ENCODE results near the gene GNAS-AS1.

The GNAS-AS1 gene

GRCh38 chr20:58882704-58883089 is 32.0 kb upstream of the GNAS-AS1 start:
- no peak for DNase-seq (ENCODE audit: low read depth)
- no peak overlapping the region for H3K4me3 ChIP-seq (ENCODE audit: low read depth, low read length)
- TF ChIP-seq POLR2A (IDR thresholded peaks at IDR 0.05; ENCODE audit: extremely low read depth, insufficient read length) (no peak), CTCF (IDR thresholded peaks at IDR 0.05; ENCODE audit: low read depth, low read length) (no peak), MAX (IDR thresholded peaks at IDR 0.05; ENCODE audit: low read depth, low read length) (no peak), MYC (IDR thresholded peaks at IDR 0.05; ENCODE audit: low read depth, low read length) (no peak)

GRCh38 chr20:58880994-58881752 is 30.5 kb upstream of the GNAS-AS1 start:
- H3K4me3 ChIP-seq (ENCODE audit: low read depth, low read length), result no peak overlapping the region
- peak; percentile 30 for DNase-seq (ENCODE audit: low read depth)
- peak; percentile 38 for TF ChIP-seq CTCF (IDR thresholded peaks at IDR 0.05; ENCODE audit: low read depth, low read length)
- no peak for TF ChIP-seq POLR2A (IDR thresholded peaks at IDR 0.05; ENCODE audit: extremely low read depth, insufficient read length)

- DNase-seq (ENCODE audit: low read depth), result no peak
- TF ChIP-seq MYC (IDR thresholded peaks at IDR 0.05; ENCODE audit: low read depth, low read length), result no peak
- TF ChIP-seq MAX (IDR thresholded peaks at IDR 0.05; ENCODE audit: low read depth, low read length), result no peak
- no peak for TF ChIP-seq POLR2A (IDR thresholded peaks at IDR 0.05; ENCODE audit: extremely low read depth, insufficient read length)
- no peak for TF ChIP-seq CTCF (IDR thresholded peaks at IDR 0.05; ENCODE audit: low read depth, low read length)
- no peak overlapping the region for H3K4me3 ChIP-seq (ENCODE audit: low read depth, low read length)
Measured at GRCh38 chr20:58880441-58880840, 29.7 kb upstream of the GNAS-AS1 start.

GRCh38 chr20:58878399-58878798 is 27.7 kb upstream of the GNAS-AS1 start:
- DNase-seq (ENCODE audit: low read depth), result no peak
- no peak overlapping the region for H3K4me3 ChIP-seq (ENCODE audit: low read depth, low read length)
- TF ChIP-seq MAX (IDR thresholded peaks at IDR 0.05; ENCODE audit: low read depth, low read length) (no peak), CTCF (IDR thresholded peaks at IDR 0.05; ENCODE audit: low read depth, low read length) (no peak), POLR2A (IDR thresholded peaks at IDR 0.05; ENCODE audit: extremely low read depth, insufficient read length) (no peak), MYC (IDR thresholded peaks at IDR 0.05; ENCODE audit: low read depth, low read length) (no peak)

GRCh38 chr20:58877976-58878360 is 27.3 kb upstream of the GNAS-AS1 start:
- no peak overlapping the region for H3K4me3 ChIP-seq (ENCODE audit: low read depth, low read length)
- TF ChIP-seq CTCF (IDR thresholded peaks at IDR 0.05; ENCODE audit: low read depth, low read length) (no peak), POLR2A (IDR thresholded peaks at IDR 0.05; ENCODE audit: extremely low read depth, insufficient read length) (no peak), MYC (IDR thresholded peaks at IDR 0.05; ENCODE audit: low read depth, low read length) (no peak), MAX (IDR thresholded peaks at IDR 0.05; ENCODE audit: low read depth, low read length) (no peak)
- DNase-seq (ENCODE audit: low read depth), result no peak

Data from NB4 (cell line).